Suprapubic skin (tissue), 4 donors: ENCODE results near the gene UCK2. TPM values are rescaled to one million over a fixed set of nuclear protein-coding genes. Genes with fewer than 3 reads are reported as not detected.

Experiments
- DNase-seq, 2 donors: peaks; one replicate each; pipeline ENCODE4 v3.0.0-alpha.2; 2019; ENCODE audit warnings: low spot score in 2 of 2
- H3K27ac ChIP-seq: fragments of 200-600 bp; sonication (generic); one replicate; pipeline ENCODE4 v1.5.1; 2019
- H3K27me3 ChIP-seq: fragments of 200-600 bp; sonication (generic); one replicate; pipeline ENCODE4 v1.5.1; 2019
- H3K36me3 ChIP-seq: fragments of 200-600 bp; sonication (generic); one replicate; pipeline ENCODE4 v1.5.1; 2019
- H3K4me1 ChIP-seq: fragments of 200-600 bp; sonication (generic); one replicate; pipeline ENCODE4 v1.5.1; 2019
- H3K4me3 ChIP-seq: fragments of 200-600 bp; sonication (generic); one replicate; pipeline ENCODE4 v1.5.1; 2019; ENCODE audit warnings: mild to moderate bottlenecking
- H3K9me3 ChIP-seq: fragments of 200-600 bp; sonication (generic); one replicate; pipeline ENCODE4 v1.5.1; 2019
- CTCF ChIP-seq, 2 donors: fragments of 200-600 bp in 1 of 2; fragments of 450-650 bp in 1 of 2; sonication (generic) in 1 of 2; IDR thresholded peaks; one replicate each; pipeline ENCODE4 v1.5.1; 2016 to 2019; ENCODE audit warnings: antibody characterized with exemption in 2 of 2, mild to moderate bottlenecking in 1 of 2, moderate library complexity in 1 of 2
- EP300 ChIP-seq: sonication (generic); formaldehyde crosslinking; IDR thresholded peaks from one replicate; pipeline ENCODE4 v1.6.1; 2017; ENCODE audit warnings: antibody characterized with exemption
- POLR2A ChIP-seq, 2 donors: fragments of 450-650 bp; IDR thresholded peaks; one replicate each; pipeline ENCODE4 v1.6.1; 2017; ENCODE audit warnings: antibody characterized with exemption in 2 of 2, mild to moderate bottlenecking in 2 of 2, moderate library complexity in 2 of 2
- POLR2AphosphoS5 ChIP-seq, 3 donors: sonication (generic); formaldehyde crosslinking; IDR thresholded peaks; one replicate each; pipeline ENCODE4 v1.6.1; 2017; ENCODE audit warnings: antibody characterized with exemption in 3 of 3
- WGBS: methylation state at CpG from one replicate; pipeline ENCODE4 v1.1.5; 2018; 5-methylcytosine and 5-hydroxymethylcytosine counted together
- total RNA-seq, 4 donors: library from RNA; depleted of rRNA; stranded (reverse); fragments of >200 nt; gene quantifications; one replicate each; pipeline ENCODE4 v1.1.0, GENCODE V29; 2016

UCK2 gene
- total RNA-seq, 4 donors from 2014 or later: 44.8 to 51.5 (median 45.4) TPM

- H3K4me3 ChIP-seq: no peak overlapping the region
- DNase-seq: no peak
- no peaks in the 10 kb centered on the region for H3K36me3 ChIP-seq
- TF ChIP-seq CTCF (IDR thresholded peaks at IDR 0.05) (no peak), POLR2A (IDR thresholded peaks at IDR 0.05) (no peak), POLR2AphosphoS5 (IDR thresholded peaks at IDR 0.05) (no peak), EP300 (no peak)
- H3K9me3 ChIP-seq: no peaks in the 10 kb centered on the region
- H3K27ac ChIP-seq: no peak overlapping the region
- WGBS: 91% methylated on average over 1 of the region's 1 CpG
- H3K27me3 ChIP-seq: no peaks in the 10 kb centered on the region
- peaks cover 5% of the 10 kb centered on the region for H3K4me1 ChIP-seq
Measured at GRCh38 chr1:165834229-165834628, 6.8 kb downstream of the UCK2 start.

- H3K4me3 ChIP-seq: no peak overlapping the region
- no peaks in the 10 kb centered on the region for H3K9me3 ChIP-seq
- no peak for TF ChIP-seq EP300
- no peak for TF ChIP-seq POLR2AphosphoS5 (IDR thresholded peaks at IDR 0.05)
- no peak for TF ChIP-seq POLR2A (IDR thresholded peaks at IDR 0.05)
- no peak for TF ChIP-seq CTCF (IDR thresholded peaks at IDR 0.05)
- no peaks in the 10 kb centered on the region for H3K36me3 ChIP-seq
- H3K4me1 ChIP-seq: no peaks in the 10 kb centered on the region
- WGBS: 94% methylated on average over 3 of the region's 3 CpGs
- H3K27ac ChIP-seq: no peak overlapping the region
- DNase-seq: no peak
- no peaks in the 10 kb centered on the region for H3K27me3 ChIP-seq
Measured at GRCh38 chr1:165834881-165835280, 7.5 kb downstream of the UCK2 start.

GRCh38 chr1:165836664-165837482 lies 9.5 kb downstream of the UCK2 start:
- H3K27ac ChIP-seq: no peak overlapping the region
- 71% methylated on average over 6 of the region's 6 CpGs for WGBS

GRCh38 chr1:165837838-165838364 lies 10.5 kb downstream of the UCK2 start:
- Histone ChIP-seq H3K4me1 (peaks cover 7% of the 10 kb centered on the region), H3K27me3 (no peaks in the 10 kb centered on the region), H3K9me3 (no peaks in the 10 kb centered on the region), H3K36me3 (no peaks in the 10 kb centered on the region), H3K27ac (no peak overlapping the region), H3K4me3 (no peak overlapping the region)
- WGBS: 85% methylated on average over 6 of the region's 6 CpGs
- TF ChIP-seq POLR2A (IDR thresholded peaks at IDR 0.05): no peak
- no peak for DNase-seq

More at GRCh38 chr1:165836664-165837482, 9.5 kb downstream of the UCK2 start:
- no peak for TF ChIP-seq CTCF (IDR thresholded peaks at IDR 0.05)
- TF ChIP-seq EP300: no peak
- TF ChIP-seq POLR2AphosphoS5 (IDR thresholded peaks at IDR 0.05): no peak
- no peak for TF ChIP-seq POLR2A (IDR thresholded peaks at IDR 0.05)
- no peaks in the 10 kb centered on the region for H3K36me3 ChIP-seq
- H3K27me3 ChIP-seq: no peaks in the 10 kb centered on the region
- H3K4me1 ChIP-seq: no peaks in the 10 kb centered on the region
- no peak for DNase-seq
- no peak overlapping the region for H3K4me3 ChIP-seq
- H3K9me3 ChIP-seq: no peaks in the 10 kb centered on the region

GRCh38 chr1:165840423-165840822 lies 13.0 kb downstream of the UCK2 start:
- 80% methylated on average over 4 of the region's 4 CpGs for WGBS
- Histone ChIP-seq H3K27ac (no peak overlapping the region), H3K36me3 (no peaks in the 10 kb centered on the region), H3K27me3 (no peaks in the 10 kb centered on the region), H3K9me3 (no peaks in the 10 kb centered on the region), H3K4me1 (peaks cover 7% of the 10 kb centered on the region), H3K4me3 (no peak overlapping the region)
- DNase-seq: no peak
- TF ChIP-seq POLR2A (IDR thresholded peaks at IDR 0.05) (no peak), POLR2AphosphoS5 (IDR thresholded peaks at IDR 0.05) (no peak), EP300 (no peak), CTCF (IDR thresholded peaks at IDR 0.05) (no peak)
